Adrenal gland (tissue), 5 donors: ENCODE measurements around the gene CHSY3.

Experiments
- POLR2A ChIP-seq, 2 donors: fragments of 450-650 bp; IDR thresholded peaks; one replicate each; pipeline ENCODE4 v1.6.1; 2017; ENCODE audit warnings: antibody characterized with exemption in 2 of 2, mild to moderate bottlenecking in 2 of 2, moderate library complexity in 1 of 2
- TF ChIP-seq, protein P1 (sequence below), 6 experiments: fragments of 450-650 bp in 4 of 6; fragments of 200-600 bp in 2 of 6; sonication (generic) in 1 of 6; IDR thresholded peaks; 1 replicate in 5 of 6; 2 replicates in 1 of 6; pipeline versions ENCODE4 v1.5.1 to v1.8.0; 2016 to 2021; ENCODE audit warnings: antibody characterized with exemption in 6 of 6, mild to moderate bottlenecking in 2 of 6, moderate library complexity in 1 of 6
- donor health status: DM: no; HTN: no; CAD: no.

DNA sequence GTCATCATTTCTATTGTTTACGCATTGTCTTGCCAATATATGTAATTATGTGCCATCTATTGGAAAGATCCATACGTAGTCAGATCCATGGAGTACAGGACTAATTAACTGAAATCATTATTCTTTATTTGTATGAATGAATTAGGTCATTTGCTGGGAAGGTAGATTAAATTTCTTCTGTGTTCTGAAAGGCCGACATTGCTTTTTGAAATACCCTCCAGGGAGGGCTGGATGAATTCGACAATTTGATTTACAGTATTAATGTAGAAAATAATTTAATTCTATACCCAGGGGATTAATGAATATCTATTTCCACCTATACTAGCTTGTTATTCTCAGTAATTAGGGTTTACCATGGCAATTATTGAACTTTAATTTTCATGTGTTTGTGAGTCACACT, 117.6 kb downstream of the CHSY3 start:
- TF ChIP-seq, protein P1, sequence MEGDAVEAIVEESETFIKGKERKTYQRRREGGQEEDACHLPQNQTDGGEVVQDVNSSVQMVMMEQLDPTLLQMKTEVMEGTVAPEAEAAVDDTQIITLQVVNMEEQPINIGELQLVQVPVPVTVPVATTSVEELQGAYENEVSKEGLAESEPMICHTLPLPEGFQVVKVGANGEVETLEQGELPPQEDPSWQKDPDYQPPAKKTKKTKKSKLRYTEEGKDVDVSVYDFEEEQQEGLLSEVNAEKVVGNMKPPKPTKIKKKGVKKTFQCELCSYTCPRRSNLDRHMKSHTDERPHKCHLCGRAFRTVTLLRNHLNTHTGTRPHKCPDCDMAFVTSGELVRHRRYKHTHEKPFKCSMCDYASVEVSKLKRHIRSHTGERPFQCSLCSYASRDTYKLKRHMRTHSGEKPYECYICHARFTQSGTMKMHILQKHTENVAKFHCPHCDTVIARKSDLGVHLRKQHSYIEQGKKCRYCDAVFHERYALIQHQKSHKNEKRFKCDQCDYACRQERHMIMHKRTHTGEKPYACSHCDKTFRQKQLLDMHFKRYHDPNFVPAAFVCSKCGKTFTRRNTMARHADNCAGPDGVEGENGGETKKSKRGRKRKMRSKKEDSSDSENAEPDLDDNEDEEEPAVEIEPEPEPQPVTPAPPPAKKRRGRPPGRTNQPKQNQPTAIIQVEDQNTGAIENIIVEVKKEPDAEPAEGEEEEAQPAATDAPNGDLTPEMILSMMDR (IDR thresholded peaks at IDR 0.05) = no peak
- no peak for TF ChIP-seq POLR2A (IDR thresholded peaks at IDR 0.05)
